Loucy (cell line): Measurements from ENCODE around the gene CDH13.

ENCODE experiments used
- EZH2phosphoT487 ChIP-seq: fragments of 200-600 bp; IDR thresholded peaks from 2 replicates; pipeline ENCODE4 v1.6.1; 2018; ENCODE audit warnings: antibody characterized with exemption, mild to moderate bottlenecking, moderate library complexity, borderline replicate concordance
- TF ChIP-seq, protein P1 (sequence below): fragments of 200-600 bp; sonication (generic); conservative IDR thresholded peaks from 2 replicates; pipeline ENCODE4 v1.5.1; 2014; ENCODE audit warnings: mild to moderate bottlenecking, antibody characterized with exemption, low read length

DNA sequence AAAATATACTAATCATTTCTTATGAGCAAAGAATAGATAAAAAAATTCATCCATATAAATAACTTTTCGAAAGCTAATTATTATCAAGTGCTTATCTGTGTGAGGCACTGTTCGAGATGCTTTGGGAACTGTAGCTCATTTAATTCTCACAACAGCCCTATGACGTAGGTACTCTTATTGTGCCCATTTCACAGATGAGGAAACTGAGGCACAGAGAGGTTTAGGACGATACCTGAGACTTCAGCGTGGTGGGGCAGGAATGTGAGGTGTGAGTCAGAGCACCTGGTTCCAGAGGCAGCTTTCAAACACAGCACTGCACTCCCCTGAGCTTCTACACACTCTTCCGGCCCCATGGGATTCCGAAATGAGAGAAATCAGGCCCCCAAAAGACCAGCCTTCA, 995.2 kb downstream of the CDH13 start:
- TF ChIP-seq, protein P1, sequence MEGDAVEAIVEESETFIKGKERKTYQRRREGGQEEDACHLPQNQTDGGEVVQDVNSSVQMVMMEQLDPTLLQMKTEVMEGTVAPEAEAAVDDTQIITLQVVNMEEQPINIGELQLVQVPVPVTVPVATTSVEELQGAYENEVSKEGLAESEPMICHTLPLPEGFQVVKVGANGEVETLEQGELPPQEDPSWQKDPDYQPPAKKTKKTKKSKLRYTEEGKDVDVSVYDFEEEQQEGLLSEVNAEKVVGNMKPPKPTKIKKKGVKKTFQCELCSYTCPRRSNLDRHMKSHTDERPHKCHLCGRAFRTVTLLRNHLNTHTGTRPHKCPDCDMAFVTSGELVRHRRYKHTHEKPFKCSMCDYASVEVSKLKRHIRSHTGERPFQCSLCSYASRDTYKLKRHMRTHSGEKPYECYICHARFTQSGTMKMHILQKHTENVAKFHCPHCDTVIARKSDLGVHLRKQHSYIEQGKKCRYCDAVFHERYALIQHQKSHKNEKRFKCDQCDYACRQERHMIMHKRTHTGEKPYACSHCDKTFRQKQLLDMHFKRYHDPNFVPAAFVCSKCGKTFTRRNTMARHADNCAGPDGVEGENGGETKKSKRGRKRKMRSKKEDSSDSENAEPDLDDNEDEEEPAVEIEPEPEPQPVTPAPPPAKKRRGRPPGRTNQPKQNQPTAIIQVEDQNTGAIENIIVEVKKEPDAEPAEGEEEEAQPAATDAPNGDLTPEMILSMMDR: no peak
- no peak for TF ChIP-seq EZH2phosphoT487
